Activated B cell treated with CpG ODN at 0.5 μM for 24 hours (primary cell): ENCODE results near the gene FBXO48. TPM values are rescaled to one million over a fixed set of nuclear protein-coding genes. Genes with fewer than 3 reads are reported as not detected.

Source experiments
- ATAC-seq: fragments of 200-7000 bp; cut with Tn5 transposase; one replicate; pipeline ENCODE4 v1.10.0; 2021; ENCODE audit warnings: low read depth, mild to moderate bottlenecking, moderate library complexity
- CTCF ChIA-PET: fragments of 350-600 bp; sonication (Branson Sonifier 250); formaldehyde crosslinking; loops from one replicate; lab custom pipeline; 2021; ENCODE audit warnings: antibody characterized with exemption; lab: Charles Lee
- POLR2A ChIA-PET: fragments of 350-600 bp; sonication (Branson Sonifier 250); formaldehyde crosslinking; loops from one replicate; lab custom pipeline; 2021; ENCODE audit warnings: antibody characterized with exemption; lab: Charles Lee
- DNase-seq: peaks from one replicate; pipeline ENCODE4 v3.0.0; 2022
- H3K27ac Mint-ChIP-seq: one replicate; pipeline ENCODE4 v1.8.0; 2020; ENCODE audit warnings: mixed read lengths
- H3K27me3 Mint-ChIP-seq: one replicate; pipeline ENCODE4 v1.8.0; 2021; ENCODE audit warnings: mixed read lengths
- H3K36me3 Mint-ChIP-seq: one replicate; pipeline ENCODE4 v1.8.0; 2021; ENCODE audit warnings: low read depth, mixed read lengths
- H3K4me1 Mint-ChIP-seq: one replicate; pipeline ENCODE4 v1.8.0; 2021; ENCODE audit warnings: mixed read lengths
- H3K4me3 Mint-ChIP-seq: one replicate; pipeline ENCODE4 v1.8.0; 2020; ENCODE audit warnings: mild to moderate bottlenecking, mixed read lengths
- H3K9me3 Mint-ChIP-seq: one replicate; pipeline ENCODE4 v1.8.0; 2020; ENCODE audit warnings: mixed read lengths
- intact Hi-C: fragments of 100-400 bp; cut with micrococcal nuclease; formaldehyde crosslinking; loops from one replicate; pipeline ENCODE4 v1.15.1; 2024
- total RNA-seq: library from RNA; stranded (reverse); gene quantifications from 2 replicates; pipeline ENCODE4 v1.2.3, GENCODE V29; 2022
- TF ChIP-seq, protein P1 (sequence below): fragments of 200-600 bp; IDR thresholded peaks from one replicate; pipeline ENCODE4 v1.8.0; 2022; ENCODE audit warnings: antibody characterized with exemption, mild to moderate bottlenecking

The FBXO48 gene
- total RNA-seq, 1 donor from 2014 or later = 2.6 TPM

DNA sequence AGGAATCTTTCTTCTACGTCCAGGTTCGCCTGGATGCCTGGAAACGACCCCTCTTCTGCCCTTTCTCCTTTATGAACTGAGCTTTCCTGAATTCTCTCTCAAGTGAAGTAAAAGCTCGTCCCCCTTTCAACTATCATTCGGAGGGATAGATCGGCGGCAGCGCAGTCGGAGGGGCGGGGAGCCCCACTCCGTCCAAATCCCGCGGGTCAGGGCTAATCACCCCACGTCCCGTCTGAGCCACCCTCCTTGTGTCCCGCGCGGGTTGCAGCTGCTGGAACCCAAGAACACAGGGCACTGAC, 367 bp downstream of the FBXO48 start:
- CTCF ChIA-PET = interaction anchor here (1.0 to 8.2 kb wide), 11 partner anchors 13 to 839 kb away, joined by 3 to 165 read pairs (median 10); no protein-coding TSS in a partner anchor
- ATAC-seq = no peak
- peak overlapping the region; percentile 93 for H3K27ac Mint-ChIP-seq
- POLR2A ChIA-PET = interaction anchor here (0.9 to 1.9 kb wide), 16 partner anchors 21 to 971 kb away, joined by 3 to 16 read pairs (median 4); partner anchors contain the start of genes NFU1 and PNO1
- intact Hi-C loops = loop anchor here (1.0 to 10.0 kb wide), 14 partner anchors 25 to 1836 kb away; partner anchors contain the start of genes ANTXR1, C1D, FAM136A and GFPT1
- H3K36me3 Mint-ChIP-seq = peaks cover 10% of the 10 kb centered on the region
- H3K4me3 Mint-ChIP-seq = peak overlapping the region; percentile 98
- DNase-seq = no peak
- peaks cover 29% of the 10 kb centered on the region for H3K4me1 Mint-ChIP-seq
- H3K27me3 Mint-ChIP-seq = no peaks in the 10 kb centered on the region
- no peaks in the 10 kb centered on the region for H3K9me3 Mint-ChIP-seq
- TF ChIP-seq, protein P1, sequence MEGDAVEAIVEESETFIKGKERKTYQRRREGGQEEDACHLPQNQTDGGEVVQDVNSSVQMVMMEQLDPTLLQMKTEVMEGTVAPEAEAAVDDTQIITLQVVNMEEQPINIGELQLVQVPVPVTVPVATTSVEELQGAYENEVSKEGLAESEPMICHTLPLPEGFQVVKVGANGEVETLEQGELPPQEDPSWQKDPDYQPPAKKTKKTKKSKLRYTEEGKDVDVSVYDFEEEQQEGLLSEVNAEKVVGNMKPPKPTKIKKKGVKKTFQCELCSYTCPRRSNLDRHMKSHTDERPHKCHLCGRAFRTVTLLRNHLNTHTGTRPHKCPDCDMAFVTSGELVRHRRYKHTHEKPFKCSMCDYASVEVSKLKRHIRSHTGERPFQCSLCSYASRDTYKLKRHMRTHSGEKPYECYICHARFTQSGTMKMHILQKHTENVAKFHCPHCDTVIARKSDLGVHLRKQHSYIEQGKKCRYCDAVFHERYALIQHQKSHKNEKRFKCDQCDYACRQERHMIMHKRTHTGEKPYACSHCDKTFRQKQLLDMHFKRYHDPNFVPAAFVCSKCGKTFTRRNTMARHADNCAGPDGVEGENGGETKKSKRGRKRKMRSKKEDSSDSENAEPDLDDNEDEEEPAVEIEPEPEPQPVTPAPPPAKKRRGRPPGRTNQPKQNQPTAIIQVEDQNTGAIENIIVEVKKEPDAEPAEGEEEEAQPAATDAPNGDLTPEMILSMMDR = no peak

DNA sequence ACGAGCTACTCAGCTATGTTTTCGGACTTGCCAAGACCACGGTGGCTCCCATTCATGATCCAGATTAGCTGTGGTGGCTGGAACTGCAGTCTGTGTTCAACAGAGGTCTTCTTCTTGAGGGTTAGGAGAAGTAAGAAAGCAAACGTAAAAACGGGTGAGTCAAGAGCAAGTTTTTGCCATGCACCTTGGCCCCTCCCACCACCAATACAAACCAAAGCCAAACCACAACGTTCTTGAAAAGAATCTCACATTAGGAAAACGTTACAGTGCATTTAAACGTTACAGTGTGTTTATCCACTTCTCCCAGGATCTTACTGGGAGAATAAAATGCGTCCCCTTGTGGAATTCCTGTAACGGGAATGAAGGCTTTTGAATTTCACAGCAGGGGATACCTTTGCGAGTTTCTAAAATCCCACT, 725 bp downstream of the FBXO48 start:
- Mint-ChIP-seq H3K4me3 (peak overlapping the region; percentile 98), H3K36me3 (peaks cover 10% of the 10 kb centered on the region), H3K27ac (peak overlapping the region; percentile 93), H3K4me1 (peaks cover 29% of the 10 kb centered on the region), H3K27me3 (no peaks in the 10 kb centered on the region), H3K9me3 (no peaks in the 10 kb centered on the region)
- peak; percentile 9 for ATAC-seq
- no peak for DNase-seq
- TF ChIP-seq, protein P1 = no peak
- ChIA-PET POLR2A (interaction anchor here (0.9 to 2.1 kb wide), 14 partner anchors 21 to 971 kb away, joined by 3 to 16 read pairs (median 5); partner anchors contain the start of genes NFU1 and PNO1), CTCF (interaction anchor here (1.0 to 8.2 kb wide), 12 partner anchors 13 to 841 kb away, joined by 3 to 165 read pairs (median 10); no protein-coding TSS in a partner anchor)
- intact Hi-C loops = loop anchor here (2.0 to 10.0 kb wide), 5 partner anchors 404 to 1836 kb away; partner anchors contain the start of genes ANTXR1, C1D, FAM136A and GFPT1

DNA sequence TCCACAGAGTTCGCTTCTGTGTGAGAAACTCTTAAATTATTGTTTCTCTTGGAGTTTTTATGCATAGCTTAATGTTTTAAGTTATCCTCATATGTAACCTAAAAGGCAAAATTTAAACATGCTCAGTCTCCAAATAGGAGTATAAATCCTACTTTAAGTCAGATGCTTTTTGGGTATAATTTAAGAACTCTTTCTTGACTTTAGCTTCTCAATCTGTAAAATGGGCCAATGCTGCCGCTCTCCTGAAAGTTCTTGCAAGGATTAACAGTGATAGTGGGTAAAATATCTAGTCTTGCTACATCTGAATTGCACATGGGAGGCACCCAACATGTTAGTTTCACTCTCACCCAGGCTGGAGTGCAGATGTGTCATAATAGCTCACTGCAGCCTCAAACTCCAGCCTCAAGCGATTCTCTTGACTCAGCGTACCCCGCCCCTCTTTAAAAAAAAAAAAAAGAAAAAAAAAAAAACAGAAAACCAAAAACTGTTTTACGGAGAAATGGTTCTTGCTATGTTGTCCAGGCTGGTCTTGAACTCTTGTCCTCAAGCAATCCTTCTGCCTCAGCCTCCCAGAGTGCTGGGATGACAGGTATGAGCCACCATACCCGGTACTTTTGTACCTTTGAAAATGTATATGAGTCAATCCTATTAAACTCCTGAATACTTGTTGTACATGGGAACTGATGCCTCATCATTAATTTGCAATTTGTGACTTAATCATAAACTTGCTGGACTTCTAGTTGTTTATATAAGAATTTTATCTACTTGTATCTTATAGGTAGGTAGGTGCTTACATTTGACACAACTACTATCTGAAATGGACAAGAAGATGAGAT, 1.8 kb downstream of the FBXO48 start:
- Mint-ChIP-seq H3K4me3 (no peak overlapping the region), H3K27ac (peak overlapping the region; percentile 35), H3K4me1 (peaks cover 29% of the 10 kb centered on the region), H3K36me3 (peaks cover 10% of the 10 kb centered on the region), H3K27me3 (no peaks in the 10 kb centered on the region), H3K9me3 (no peaks in the 10 kb centered on the region)
- POLR2A ChIA-PET = interaction anchor here (0.5 to 2.1 kb wide), 7 partner anchors 288 to 1228 kb away, joined by 3 to 12 read pairs (median 7); partner anchors contain the start of gene PNO1
- DNase-seq = no peak
- intact Hi-C loops = loop anchor here (5.0 to 10.0 kb wide), 4 partner anchors 403 to 1837 kb away; partner anchors contain the start of genes ANTXR1, C1D, FAM136A and GMCL1
- TF ChIP-seq, protein P1 = no peak
- CTCF ChIA-PET = interaction anchor here (1.0 to 8.2 kb wide), 13 partner anchors 12 to 842 kb away, joined by 3 to 165 read pairs (median 10); no protein-coding TSS in a partner anchor
- ATAC-seq = no peak

DNA sequence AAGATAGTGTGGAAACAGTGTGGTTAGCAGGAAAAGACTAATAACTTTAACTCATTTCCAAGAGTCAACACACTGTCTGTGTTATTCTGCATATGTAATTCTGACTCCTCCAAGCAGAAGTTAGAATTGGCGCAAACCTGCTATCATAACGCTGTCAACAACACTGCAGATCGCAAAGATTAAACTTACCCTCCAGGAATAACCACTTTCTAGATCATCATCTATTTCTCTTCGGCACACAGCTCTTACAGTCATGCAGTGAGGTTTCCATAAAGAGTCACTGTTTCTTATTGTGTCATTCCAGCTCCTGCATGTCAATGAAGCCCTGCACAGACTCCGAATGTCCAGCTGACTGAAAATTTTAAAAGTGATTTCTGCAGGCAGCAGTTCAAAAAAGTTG, 2.4 kb downstream of the FBXO48 start:
- Mint-ChIP-seq H3K9me3 (no peaks in the 10 kb centered on the region), H3K36me3 (peaks cover 10% of the 10 kb centered on the region), H3K4me1 (peaks cover 29% of the 10 kb centered on the region), H3K27me3 (no peaks in the 10 kb centered on the region), H3K4me3 (no peak overlapping the region), H3K27ac (no peak overlapping the region)
- POLR2A ChIA-PET = interaction anchor here (0.7 to 2.1 kb wide), 2 partner anchors 460 to 1228 kb away, joined by 8 to 12 read pairs; no protein-coding TSS in a partner anchor
- TF ChIP-seq, protein P1 = no peak
- CTCF ChIA-PET = interaction anchor here (1.0 to 8.2 kb wide), 12 partner anchors 11 to 842 kb away, joined by 4 to 165 read pairs (median 11); no protein-coding TSS in a partner anchor
- no peak for DNase-seq
- intact Hi-C loops = loop anchor here (5.0 to 10.0 kb wide), 6 partner anchors 402 to 1838 kb away; partner anchors contain the start of genes ANTXR1, C1D, FAM136A and GMCL1
- no peak for ATAC-seq
